ENCODE data around the gene CELA2A. TPM values are rescaled to one million over a fixed set of nuclear protein-coding genes. Genes with fewer than 3 reads are reported as not detected.

The CELA2A gene
- total and polyA plus RNA-seq, 9 of the 15 experiments (the other 6 are each of a cell fraction or from before 2014, with no cell fraction given), result 0.62 TPM; not detected in 8

- TF ChIP-seq CTCFL (IDR thresholded peaks at IDR 0.05; ENCODE audit: borderline replicate concordance, insufficient read depth, low read depth, low read length, poor library complexity, severe bottlenecking) (peak; percentile 78), FOXA3 (CRISPR knock-in tag; conservative IDR thresholded peaks at IDR 0.05 in 1 of 2, IDR thresholded peaks at IDR 0.05 in 1 of 2) (no peak), CSDE1 (IDR thresholded peaks at IDR 0.05) (no peak), LEF1 (IDR thresholded peaks at IDR 0.05) (no peak), GMEB1 (CRISPR knock-in tag; IDR thresholded peaks at IDR 0.05) (no peak), ZNF280B (CRISPR knock-in tag; IDR thresholded peaks at IDR 0.05) (no peak), ERF (CRISPR knock-in tag; IDR thresholded peaks at IDR 0.05) (no peak), FOXM1 (IDR thresholded peaks at IDR 0.05; ENCODE audit: low read depth) (no peak), FOXM1 (CRISPR knock-in tag; IDR thresholded peaks at IDR 0.05; ENCODE audit: low read depth) (no peak), AFF4 (CRISPR knock-in tag; IDR thresholded peaks at IDR 0.05) (no peak), SMC3 (conservative IDR thresholded peaks at IDR 0.05; ENCODE audit: insufficient read depth, low read depth, low read length) (peak; percentile 73), TEAD4 (IDR thresholded peaks at IDR 0.05; ENCODE audit: low read length) (0 out of 2 replicates have a peak, but pooled peaks have one; percentile 28), TEAD4 (CRISPR knock-in tag; IDR thresholded peaks at IDR 0.05; ENCODE audit: borderline replicate concordance) (no peak), FOXP1 (CRISPR knock-in tag; IDR thresholded peaks at IDR 0.05) (no peak), SIRT6 (IDR thresholded peaks at IDR 0.05; ENCODE audit: low read depth, low read length) (no peak), FOXK2 (conservative IDR thresholded peaks at IDR 0.05 in 1 of 2, IDR thresholded peaks at IDR 0.05 in 1 of 2; ENCODE audit: low read depth in 2 of 2) (peak in 1 of 2 experiments; percentile 69; a peak in 2 of 4 replicates)
Measured at GRCh38 chr1:15501208-15502032, 44.9 kb downstream of the CELA2A start (continued).

Data from K562 (cell line).